NK-92 (cell line): Measurements from ENCODE around the gene GATC.

Experiments used
- DNase-seq: peaks from one replicate; lab custom pipeline; 2025; ENCODE audit not compliant: unreplicated experiment; lab: John Stamatoyannopoulos, UW

GATC gene

GRCh38 chr12:120496413-120497340, 50.4 kb downstream of the GATC start:
- DNase-seq, result no peak

- no peak for DNase-seq
These were observed 51.4 kb downstream of the GATC start for GRCh38 chr12:120497524-120498150.

GRCh38 chr12:120498870-120499515, 52.7 kb downstream of the GATC start:
- no peak for DNase-seq

- DNase-seq, result no peak
These were observed 54.3 kb downstream of the GATC start for GRCh38 chr12:120500581-120500980.

GRCh38 chr12:120504587-120504986, 58.3 kb downstream of the GATC start:
- DNase-seq, result no peak

- DNase-seq, result no peak
These were observed 62.3 kb downstream of the GATC start for GRCh38 chr12:120508537-120508936.
